Hematopoietic multipotent progenitor cell (in vitro differentiated cells): ENCODE results near the gene ASPRV1. TPM values are rescaled to one million over a fixed set of nuclear protein-coding genes. Genes with fewer than 3 reads are reported as not detected.
A peak's percentile ranks its signal among the peaks of the same experiment; 100 is the strongest.
"Not testable (repeated sequence)": the region's sequence is repeated elsewhere in the genome, so short reads cannot be mapped to it uniquely, and the experiment has no call there.

ENCODE experiments used
- DNase-seq, 3 donors: peaks; one replicate each; pipeline ENCODE4 v3.0.0-alpha.2; 2011 to 2015; ENCODE audit warnings: low read depth in 2 of 3, low spot score in 2 of 3
- total RNA-seq: library from RNA; depleted of rRNA; stranded (reverse); fragments of >200 nt; gene quantifications from one replicate; pipeline ENCODE4 v1.2.3, GENCODE V29; 2012

Gene ASPRV1
- total RNA-seq, 1 donor, result 1.1 TPM

DNA sequence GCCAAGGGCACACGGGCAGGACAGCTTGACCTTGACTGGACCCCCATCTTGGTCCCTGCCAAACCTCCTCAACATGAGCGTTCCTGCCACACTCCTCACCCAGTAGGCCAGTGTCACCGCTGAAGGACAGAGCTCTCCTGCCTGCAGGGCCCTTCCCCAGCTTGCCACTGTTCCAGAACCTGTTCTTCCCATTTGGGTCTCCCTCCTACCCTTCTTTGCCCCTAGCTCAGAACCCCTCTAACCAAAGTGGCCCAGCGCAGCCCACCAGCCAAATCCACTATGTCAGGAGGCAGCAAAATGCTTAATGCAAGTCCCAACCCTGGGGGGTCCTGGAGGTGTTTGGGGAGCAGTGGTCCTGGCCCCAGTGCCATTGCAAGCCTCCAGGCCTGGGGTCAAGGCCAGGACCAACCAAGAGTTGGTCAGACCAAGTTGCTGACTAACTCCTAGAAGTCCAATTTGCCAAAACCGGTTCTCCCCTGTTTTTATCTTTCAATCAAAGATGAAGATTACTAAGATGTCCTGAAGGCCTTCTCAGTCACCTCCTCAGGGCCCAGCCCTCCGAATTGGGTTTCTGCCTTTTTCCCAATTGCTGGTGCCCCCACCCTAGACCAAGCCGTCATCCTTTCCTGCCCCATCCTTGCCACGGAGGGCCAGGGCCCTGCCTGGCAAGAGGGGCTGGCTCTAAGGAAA is 4.5 kb upstream of the ASPRV1 start:
- DNase-seq, result no peak

DNA sequence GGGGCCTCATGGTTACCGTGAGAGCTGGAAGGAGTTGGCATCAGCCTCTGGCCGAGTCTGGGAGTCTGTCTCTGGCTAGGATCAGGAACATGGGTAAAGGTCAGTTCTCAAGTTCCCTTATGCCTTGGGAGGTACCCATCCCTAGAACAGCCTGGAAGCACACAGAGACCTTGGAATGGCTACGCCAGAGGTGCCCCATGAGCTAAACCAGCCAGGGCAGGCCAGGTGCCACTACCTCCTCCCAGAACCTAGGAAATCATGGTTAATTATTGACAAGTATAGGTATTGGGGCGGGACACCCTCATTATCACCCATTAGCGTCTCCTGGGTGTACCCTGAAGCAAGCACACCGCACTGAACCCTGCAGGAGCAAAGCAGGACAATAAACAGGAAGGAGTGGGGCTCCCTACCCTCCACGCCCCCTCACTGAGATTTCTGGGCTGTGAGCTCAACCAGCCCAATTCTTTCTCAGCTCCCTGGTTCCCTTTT is 3.0 kb upstream of the ASPRV1 start:
- DNase-seq, result no peak

DNA sequence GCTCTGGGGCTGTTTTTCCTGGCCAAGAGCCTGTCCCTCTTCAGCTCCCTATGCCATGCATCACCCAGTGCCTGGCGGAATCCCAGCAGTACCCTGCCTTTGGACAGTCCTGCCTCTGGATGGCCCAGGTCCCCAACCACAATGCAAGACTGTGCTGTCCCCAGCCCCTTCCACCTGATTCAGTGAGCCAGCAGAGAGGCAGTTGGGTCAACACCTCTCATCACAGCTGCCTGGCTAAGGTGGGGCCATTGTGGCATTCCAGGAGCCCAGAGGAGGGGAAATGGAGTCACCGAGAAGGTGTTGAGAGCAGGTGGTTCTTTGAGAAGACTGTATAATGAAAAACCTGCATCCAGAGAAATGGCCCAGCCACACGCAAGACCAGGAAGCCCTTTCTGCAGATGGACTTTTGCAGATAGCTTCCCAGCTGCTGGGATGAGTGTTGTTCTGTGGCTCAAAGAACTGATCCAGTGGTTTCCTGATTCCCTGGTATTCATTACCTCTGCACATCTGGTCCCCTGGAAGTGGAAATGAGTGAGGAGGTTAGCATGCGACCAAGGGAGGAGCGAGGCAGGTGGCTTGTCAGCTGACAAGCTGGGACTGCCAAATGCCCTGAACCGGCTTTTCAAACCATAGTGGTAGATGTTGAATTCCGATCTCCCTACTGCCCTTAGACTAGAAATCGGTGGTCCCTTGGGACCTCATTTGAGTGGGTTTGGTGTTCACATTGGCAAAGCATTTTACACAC is 1.7 kb upstream of the ASPRV1 start:
- no peak for DNase-seq

DNA sequence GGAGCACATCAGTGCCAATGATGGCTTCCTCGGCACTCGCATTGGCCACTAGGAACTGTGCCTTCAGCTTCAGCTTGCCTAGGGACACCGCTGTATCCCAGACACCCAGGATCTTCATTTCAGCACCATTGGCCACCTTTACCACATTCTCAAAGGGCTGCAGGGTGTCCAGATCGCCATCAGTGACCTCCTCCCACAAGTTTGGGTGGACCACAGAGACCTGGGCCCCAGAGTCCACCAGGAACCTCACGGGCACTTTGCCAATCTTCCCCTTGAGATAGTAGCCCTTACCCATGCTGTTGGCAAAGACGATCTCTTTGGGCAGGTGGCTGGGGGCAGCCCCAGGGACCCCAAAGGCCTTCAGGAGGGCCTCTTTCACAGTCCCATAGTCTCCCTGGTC is 610 bp downstream of the ASPRV1 start:
- no peak for DNase-seq

DNA sequence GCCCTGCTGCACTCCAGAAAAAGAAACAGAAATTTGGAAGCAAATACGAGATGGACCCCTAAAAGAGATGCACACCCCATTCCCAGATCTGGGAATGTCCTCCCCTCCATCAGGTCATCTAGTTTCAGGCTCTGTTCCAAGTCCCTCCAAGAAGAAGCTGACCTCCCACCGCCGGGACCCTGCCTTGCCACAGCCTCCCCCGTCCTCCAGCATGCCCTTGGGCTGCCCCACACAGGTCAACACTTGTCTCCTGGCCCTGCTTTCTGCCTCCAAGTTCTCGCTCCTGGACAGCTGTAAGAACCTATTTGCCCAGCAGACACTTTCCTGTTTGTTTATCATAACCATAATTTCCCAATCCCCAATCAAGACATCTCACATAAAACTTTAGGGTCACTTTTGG is 2.0 kb downstream of the ASPRV1 start:
- no peak for DNase-seq

DNA sequence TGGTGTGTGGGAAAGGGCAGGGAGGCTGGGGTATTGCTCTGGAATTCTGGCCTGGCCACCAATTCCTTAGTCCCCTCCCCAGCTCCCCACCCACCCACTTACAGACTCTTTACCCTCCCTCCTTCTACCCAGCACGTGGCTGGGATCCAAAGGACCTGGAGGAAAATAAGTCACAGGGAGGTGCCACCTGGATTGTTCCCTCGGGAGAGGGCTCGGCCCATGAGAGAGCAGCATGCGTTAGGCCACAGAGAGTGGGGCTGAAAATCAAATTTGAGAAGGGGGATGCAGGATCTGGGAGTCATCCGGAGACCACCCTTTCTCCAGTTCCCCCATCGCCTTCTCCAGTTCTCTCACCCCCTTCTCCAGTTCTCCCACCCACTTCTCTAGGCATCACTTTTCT is 3.0 kb downstream of the ASPRV1 start:
- no peak for DNase-seq

DNA sequence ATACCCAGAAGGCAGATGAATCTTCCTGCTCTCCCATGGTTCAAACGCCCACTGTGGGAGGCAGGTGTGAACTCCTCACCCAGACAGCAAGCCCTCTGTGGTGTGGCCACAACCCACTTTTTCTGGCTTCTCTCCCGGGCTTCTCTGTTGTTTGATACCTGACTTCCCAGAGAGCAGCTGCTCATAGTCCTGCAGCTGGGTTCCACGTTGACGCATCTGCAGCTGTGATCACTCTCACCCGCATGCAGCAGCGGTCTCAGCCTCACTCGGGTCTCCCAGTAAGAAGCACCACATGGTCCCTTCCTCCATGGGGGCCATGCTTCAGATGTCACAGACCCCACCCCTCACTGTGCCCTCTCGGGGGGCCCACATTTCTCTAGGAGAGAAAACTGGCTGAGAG is 3.5 kb downstream of the ASPRV1 start:
- no peak for DNase-seq

DNA sequence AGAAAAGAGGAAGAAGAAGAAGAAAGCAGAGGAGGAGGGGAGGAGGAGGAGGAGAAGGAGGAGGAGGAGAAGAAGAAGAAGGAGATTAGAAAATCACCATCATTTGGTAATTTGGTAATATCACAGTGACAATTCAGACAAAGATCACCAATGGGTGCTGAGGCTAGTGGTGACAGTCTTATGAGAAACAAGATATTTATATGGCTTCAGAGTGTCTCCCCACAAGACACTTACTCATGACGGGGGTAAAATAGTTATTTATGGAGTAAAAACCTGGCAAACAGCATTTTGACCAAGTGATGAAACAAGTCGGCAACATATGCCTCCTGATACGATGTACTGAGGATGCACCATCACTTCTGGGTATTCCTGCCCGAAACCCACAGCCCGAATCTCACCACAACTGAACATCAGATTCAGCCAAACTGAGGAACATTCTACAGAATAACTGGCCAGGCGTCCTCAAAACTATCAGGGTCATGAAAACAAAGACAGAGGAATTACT is 4.9 kb downstream of the ASPRV1 start:
- DNase-seq, result no peak

DNA sequence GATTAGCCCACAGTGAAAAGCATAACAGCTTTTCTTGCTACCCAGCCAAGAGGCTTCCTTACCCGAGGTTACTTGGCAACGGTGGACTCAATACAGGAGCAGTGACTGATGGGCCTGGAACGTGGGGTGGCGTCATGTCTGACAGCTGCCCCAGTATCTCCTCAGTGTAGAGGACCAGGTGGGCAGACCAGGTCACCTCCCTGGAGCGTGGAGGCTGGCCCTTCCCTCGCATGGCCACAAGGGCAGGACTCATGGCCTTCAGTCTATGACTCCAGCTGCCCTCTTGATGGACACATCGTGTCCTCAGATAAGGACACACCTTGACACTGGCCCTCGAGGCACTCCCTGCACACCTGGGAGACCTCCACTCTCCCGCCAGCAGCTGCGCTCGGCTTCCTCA is 6.4 kb downstream of the ASPRV1 start:
- DNase-seq, result no peak

DNA sequence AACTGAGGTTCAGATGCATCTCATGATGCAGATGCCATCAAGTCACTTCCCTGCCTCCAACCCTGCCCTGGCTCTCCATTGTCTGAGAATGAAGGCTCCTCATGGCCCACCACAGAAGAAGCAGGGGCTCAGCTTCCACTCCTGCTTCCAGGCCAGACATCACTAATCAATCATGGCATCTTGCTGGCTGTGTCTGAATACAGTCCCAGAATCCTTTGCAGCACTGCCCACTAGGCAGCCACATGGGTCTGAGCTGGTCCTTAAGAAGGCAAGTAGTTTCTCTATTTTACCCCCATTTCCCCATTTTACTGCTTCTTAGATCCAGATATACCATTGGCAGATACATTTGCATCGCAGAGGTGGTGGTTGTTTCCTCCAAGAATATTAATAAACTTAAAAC is 7.3 kb downstream of the ASPRV1 start:
- no peak for DNase-seq

DNA sequence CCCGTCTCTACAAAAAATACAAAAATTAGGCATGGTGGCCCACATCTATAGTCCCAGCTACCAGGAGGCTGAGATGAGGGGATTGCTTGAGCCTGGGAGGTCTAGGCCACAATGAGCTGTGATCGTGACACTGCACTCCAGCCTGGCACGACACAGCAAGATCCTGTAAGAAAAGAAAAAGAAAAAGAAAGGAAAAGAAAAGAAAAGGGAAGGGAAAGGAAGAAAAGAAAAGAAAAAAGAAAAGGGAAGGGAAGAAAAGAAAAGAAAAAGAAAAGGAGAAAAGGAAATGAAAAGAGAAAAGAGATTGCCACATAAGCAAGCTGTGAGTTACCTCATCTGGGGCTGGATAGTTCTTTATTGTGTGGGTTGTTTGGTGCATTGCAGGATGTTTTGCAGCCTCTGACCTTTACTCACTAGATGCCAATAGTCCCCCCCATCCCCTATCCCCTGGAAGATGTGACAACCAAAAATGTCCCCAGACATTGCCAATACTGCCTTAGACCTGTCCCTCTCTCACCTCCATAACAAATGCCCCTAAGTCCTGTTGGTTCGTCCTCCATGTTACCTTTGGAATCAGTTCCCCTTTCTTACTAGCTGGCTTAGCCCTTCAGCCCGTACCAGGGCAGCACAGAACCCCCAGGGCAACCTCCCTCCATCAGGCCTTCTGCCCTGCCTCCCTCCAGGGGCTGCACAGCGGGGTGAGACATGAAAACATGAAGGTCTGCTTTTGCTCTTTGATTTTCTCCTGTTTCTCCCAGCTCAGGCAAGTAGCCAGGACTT is 8.9 kb downstream of the ASPRV1 start:
- no peak for DNase-seq

DNA sequence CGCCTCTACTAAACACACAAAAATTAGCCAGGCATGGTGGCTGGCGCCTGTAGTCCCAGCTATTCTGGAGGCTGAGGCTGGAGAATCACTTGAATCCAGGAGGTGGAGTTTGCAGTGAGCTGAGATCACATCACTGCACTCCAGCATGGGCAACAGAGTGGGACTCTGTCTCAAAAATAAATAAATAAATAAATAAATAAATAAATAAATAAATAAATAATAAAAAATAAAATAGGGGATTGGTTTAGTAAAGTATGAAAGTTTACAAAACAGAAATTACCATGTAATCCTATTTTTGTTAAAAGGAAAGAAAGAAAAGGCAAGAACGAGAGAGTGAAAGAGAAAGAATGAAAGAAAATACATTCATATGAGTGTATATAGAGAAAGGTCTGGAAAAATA is 10.8 kb downstream of the ASPRV1 start:
- DNase-seq, result not testable (repeated sequence)

DNA sequence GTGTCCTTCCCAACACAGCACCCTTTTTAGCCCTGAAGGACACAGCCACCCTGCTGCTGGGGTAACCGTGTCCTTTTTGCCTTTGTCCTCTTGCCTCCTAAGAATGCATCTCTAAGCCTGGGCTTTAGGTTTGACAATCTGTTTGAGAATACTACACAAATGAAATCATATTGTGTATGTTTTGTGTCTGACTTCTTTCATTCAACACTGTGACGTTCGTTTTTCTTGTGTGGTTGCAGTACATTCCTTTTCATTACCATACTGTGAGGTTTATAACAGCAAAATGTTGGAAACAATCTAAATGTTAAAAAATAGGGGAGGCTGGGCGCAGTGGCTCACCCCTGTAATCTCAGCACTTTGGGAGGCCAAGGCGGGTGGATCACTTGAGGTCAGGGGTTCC is 11.2 kb downstream of the ASPRV1 start:
- no peak for DNase-seq

DNA sequence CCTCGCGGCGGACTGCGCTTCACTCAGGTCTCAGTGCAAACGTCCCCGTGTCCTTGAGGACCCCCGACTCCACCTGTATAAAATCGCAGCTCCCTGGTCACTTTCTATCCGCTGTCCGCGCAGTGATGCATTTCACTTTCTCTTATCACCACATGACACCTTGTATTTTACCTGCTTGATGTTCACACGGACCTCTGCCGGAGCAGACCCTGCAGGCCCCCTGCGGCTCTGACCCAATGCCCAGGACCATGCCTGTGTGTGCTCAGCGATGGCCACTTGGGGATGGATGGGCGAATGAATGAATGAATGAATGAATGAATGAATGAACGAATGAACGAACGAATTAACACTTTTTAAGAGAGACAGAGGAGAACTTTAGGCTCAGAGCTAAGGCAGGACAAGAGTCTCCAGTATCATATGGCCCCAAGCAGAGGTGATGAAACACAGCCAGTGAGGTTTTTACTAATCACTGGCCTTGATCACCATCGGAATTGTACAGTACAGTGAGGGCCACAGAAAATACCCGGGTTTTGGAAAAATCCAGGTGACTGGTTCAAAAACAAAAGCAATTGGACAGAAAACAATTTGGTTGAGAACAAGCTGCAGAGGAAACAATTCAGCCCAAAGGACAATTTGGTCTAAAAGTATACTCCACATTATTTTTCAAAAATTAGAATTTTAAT is 12.3 kb downstream of the ASPRV1 start:
- DNase-seq, result no peak

DNA sequence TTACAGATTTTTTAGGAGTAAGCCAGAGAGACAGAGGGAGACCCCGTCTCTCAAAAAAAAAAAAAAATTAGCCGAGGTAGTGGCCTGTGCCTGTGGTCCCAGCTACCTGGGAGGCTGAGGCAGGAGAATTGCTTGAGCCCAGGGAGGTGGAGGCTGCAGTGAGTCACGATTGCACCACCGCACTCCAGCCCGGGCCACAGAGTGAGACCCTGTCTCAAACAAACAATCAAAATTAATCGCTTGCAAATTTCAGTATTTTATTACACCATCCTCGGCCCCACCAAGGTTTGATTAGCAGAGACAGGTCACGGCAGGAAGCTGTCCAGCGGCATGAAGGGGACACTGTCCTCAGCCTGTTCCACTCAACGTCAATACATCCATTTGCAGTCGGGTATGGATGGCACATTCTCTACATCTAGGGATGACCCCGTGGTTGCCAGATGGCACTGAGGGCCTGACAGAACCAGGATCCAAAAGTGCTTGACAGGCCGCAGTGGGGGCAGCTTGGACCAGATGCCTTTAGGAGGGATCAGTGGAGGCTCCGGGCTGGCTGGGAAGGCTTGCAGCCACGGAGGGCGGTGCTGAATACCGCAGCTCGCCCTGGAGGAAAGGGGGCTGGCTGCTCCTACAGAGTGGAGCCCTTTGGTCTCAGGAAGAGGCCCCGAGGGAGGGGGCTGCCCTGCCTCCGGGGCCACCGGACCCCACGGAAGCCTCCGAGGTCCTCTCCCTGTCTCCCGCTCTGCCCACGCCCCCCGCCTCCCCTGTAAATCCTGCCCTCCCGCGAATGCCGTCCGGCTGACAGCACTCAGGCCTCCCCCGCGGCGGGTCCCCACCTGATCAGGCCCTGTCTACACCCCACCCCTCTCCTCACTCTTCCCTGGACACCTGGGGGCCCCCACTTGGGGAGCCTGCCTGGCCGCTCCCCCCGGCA is 13.1 kb downstream of the ASPRV1 start:
- DNase-seq, result no peak

DNA sequence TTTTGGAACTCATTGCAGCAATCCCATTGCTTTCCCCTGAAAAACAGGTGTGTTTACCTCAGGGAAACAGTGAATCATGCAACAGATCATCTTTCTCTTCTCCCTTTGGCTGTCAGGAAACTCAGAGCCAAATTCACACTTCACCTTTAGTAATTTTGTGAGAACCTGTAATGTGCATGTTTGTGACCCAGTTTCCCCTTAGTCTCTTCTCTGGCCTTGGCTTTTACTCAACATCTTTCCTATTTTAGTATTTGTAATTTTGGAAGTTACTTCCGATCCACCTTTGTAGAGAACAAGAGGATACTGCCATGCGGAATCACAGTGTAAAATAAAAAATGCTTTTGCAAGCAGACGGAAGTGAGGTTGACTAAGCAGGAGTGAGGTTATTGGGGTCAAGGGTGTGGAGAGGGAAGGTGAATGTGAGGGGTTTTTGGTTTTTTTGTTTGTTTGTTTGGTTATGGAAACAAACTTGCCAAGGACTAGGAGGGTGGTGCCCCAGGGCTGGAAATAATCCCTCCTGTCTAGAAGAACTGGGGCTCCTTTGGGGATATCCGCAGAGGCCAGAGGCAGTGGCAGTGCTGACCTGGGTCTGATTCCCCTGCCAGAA is 14.0 kb downstream of the ASPRV1 start:
- DNase-seq, result no peak

DNA sequence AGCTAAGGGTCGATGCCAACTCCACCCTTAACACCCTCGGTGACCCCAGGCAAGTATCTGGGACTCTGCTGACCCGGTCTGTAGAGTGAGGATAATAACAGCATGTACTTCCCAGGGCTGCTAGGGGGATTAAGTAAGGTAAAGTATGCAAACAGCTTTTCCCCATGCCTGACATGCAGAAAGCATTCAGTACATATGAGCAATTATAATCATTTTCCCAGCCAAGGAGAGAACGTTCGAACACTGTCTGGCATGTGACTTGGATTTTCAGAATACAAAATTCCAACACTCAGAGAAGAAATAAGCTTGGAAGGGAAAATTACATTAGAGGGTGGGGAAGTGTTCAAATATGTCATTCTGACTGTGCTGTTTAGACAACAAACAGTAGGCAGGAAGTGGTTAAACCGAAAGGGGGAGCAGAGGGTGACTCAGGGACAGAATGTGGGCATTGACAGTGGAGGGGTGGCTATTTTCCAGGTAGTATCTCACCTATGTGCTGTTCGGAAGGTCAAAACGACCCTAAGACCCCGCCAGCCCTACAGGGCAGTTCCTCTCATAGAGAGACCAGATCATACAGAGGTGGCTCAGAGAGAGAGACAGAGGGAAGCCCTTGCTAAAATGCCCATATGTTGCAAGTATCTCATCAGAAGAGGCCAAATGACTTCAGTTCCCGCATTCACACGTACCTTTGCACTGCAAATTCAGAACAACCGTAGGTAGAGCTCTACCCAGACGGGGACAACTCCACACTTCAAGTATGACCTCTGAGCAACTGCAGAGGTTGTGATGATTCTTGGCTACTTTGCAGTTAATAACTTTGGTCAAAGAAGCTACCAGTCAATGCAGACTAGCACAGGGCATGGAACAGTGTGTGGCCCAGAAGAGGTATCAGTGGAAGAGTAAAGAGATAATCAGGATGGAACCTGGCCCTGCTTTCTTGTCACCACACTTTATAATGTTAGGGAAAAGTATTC is 14.8 kb downstream of the ASPRV1 start:
- DNase-seq, result peak; percentile 21 to 83 (median 81)

DNA sequence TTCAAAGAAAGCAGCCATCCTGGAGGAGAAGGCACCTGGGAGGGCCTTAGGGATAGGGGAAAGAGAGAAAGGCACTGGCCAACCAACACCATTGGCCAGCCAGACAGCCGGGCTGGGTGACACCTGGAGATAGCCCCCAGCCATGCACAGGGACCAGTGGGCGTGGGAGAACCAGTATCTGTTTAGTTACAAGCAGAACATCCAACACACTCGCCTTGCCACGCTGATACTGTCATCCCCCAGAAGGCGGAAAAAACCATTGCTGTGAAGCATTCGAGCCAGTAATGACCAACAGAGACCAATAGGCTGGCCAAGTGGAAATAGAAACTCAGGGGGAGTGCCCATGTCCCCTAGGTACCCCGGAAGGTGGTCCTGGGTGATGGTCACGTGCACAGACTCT is 15.5 kb downstream of the ASPRV1 start:
- DNase-seq, result no peak
